Placental epithelial cell (primary cell): ENCODE measurements around the gene ABO. TPM values are rescaled to one million over a fixed set of nuclear protein-coding genes. Genes with fewer than 3 reads are reported as not detected.

ENCODE experiments used
- small RNA-seq: library from RNA; depleted of rRNA; stranded (forward); fragments of <200 nt; gene quantifications from one replicate; pipeline ENCODE3, GENCODE V24; 2012
- total RNA-seq: library from RNA; depleted of rRNA; stranded (reverse); fragments of >200 nt; gene quantifications from 2 replicates; pipeline ENCODE4 v1.2.3, GENCODE V29; 2012

Gene ABO
- under 0.01 TPM in 1 of 2 replicates, not detected in the other for total RNA-seq

GRCh38 chr9:133275105-133276000, at the start of gene ABO:
TSS of gene ABO (minus strand) at chr9:133275201.

GRCh38 chr9:133208880-133209300, 66.1 kb downstream of the ABO start, which contains the start of gene OBP2B:
TSS of gene OBP2B (minus strand) at chr9:133209250. CDS start at chr9:133209199, 51 bp downstream.

Small RNA genes lying within 50 kb of the gene (small RNA-seq; reads per million reads assigned to genes)
- gene RF00019, result not detected

Other genes starting within 250 kb of the ABO start
- 50.6 and 61.3 TPM in 2 replicates for gene GTF3C5, start 244.2 kb downstream of the ABO start, total RNA-seq
- 0.54 and 0.79 TPM in 2 replicates for gene CEL, start 213.2 kb downstream of the ABO start, total RNA-seq
- gene RALGDS, start 154.0 kb downstream of the ABO start, total RNA-seq, result 35.5 and 42.0 TPM in 2 replicates
- gene GBGT1, start 111.3 kb downstream of the ABO start, total RNA-seq, result 3.9 and 12.7 TPM in 2 replicates
- gene OBP2B, start 66.0 kb downstream of the ABO start, total RNA-seq, result not detected in 2 replicates
- gene SURF6, start 61.0 kb upstream of the ABO start, total RNA-seq, result 5.7 and 9.4 TPM in 2 replicates
- 13.7 and 16.7 TPM in 2 replicates for gene MED22, start 72.9 kb upstream of the ABO start, total RNA-seq
- gene RPL7A, start 73.0 kb upstream of the ABO start, total RNA-seq, result 1,495 and 2,171 TPM in 2 replicates
- 22.0 and 30.0 TPM in 2 replicates for gene SURF1, start 81.3 kb upstream of the ABO start, total RNA-seq
- 6.3 and 16.9 TPM in 2 replicates for gene SURF2, start 81.3 kb upstream of the ABO start, total RNA-seq
- 255 and 467 TPM in 2 replicates for gene SURF4, start 100.9 kb upstream of the ABO start, total RNA-seq
- gene STKLD1, start 101.2 kb upstream of the ABO start, total RNA-seq, result 1.6 and 2.7 TPM in 2 replicates
- 12.1 and 19.2 TPM in 2 replicates for gene REXO4, start 142.8 kb upstream of the ABO start, total RNA-seq
- 2.0 and 4.7 TPM in 2 replicates for gene ADAMTS13, start 147.2 kb upstream of the ABO start, total RNA-seq
- 16.1 and 18.3 TPM in 2 replicates for gene CACFD1, start 184.8 kb upstream of the ABO start, total RNA-seq
- gene SLC2A6, start 203.9 kb upstream of the ABO start, total RNA-seq, result 2.0 and 17.5 TPM in 2 replicates
- gene MYMK, start 249.8 kb upstream of the ABO start, total RNA-seq, result not detected in 2 replicates